Vagina (tissue), 2 donors: Measurements from ENCODE around the gene TVP23A.

Experiments used
- CTCF ChIP-seq, 3 experiments: fragments of 450-650 bp in 2 of 3; fragments of 200-600 bp in 1 of 3; sonication (generic) in 1 of 3; IDR thresholded peaks; one replicate each; pipeline ENCODE4 v1.5.1; 2017 to 2019; ENCODE audit warnings: antibody characterized with exemption in 3 of 3, mild to moderate bottlenecking in 2 of 3, moderate library complexity in 2 of 3
- POLR2A ChIP-seq, 2 donors: fragments of 450-650 bp; IDR thresholded peaks; one replicate each; pipeline ENCODE4 v1.6.1; 2017; ENCODE audit warnings: antibody characterized with exemption in 2 of 2, mild to moderate bottlenecking in 2 of 2, moderate library complexity in 2 of 2

GRCh38 chr16:10865991-10866966 is 47.7 kb upstream of the TVP23A start:
- TF ChIP-seq POLR2A (IDR thresholded peaks at IDR 0.05) (no peak), CTCF (IDR thresholded peaks at IDR 0.05) (no peak)
